ENCODE results near the gene IGF2R. TPM values are rescaled to one million over a fixed set of nuclear protein-coding genes. Genes with fewer than 3 reads are reported as not detected.

The IGF2R gene
- polyA plus RNA-seq, 1 donor (not counting 4 experiments of a cell fraction or from before 2014, with no cell fraction given): 40.9 TPM

DNA sequence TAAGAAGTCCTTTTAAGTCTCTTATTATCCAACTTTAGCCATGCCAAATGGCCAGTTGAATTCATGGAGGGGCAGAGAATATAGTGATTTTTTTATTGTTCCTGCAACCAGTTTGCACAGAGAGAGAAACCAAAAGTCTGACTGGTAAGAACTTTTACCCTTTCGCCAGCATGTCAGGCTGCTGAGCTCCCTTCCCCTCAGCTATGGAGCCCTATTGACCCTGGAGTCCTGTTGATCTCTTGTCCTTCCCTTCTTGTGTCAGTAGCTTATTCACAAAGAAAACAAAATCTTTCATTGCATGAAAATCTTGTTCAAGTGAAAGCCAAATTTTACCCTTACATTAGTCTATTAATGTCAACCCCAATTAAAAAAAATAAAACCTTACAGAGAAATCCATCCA, 151.2 kb downstream of the IGF2R start:
- Histone ChIP-seq H3K79me2 (ENCODE audit: control insufficient read depth, insufficient read depth, low read length) (no peaks in the 10 kb centered on the region), H3K9me3 (ENCODE audit: control insufficient read depth, low read depth, low read length) (no peaks in the 10 kb centered on the region), H2AFZ (ENCODE audit: control insufficient read depth, low read length) (no peak overlapping the region), H3K4me3 (ENCODE audit: control insufficient read depth in 2 of 3, extremely low read depth in 1 of 3, insufficient read depth in 2 of 3, low read depth in 1 of 3, low read length in 3 of 3) (no peak overlapping the region), H3K4me2 (ENCODE audit: control insufficient read depth, extremely low read depth, insufficient read depth, low read depth, low read length) (no peak overlapping the region), H3K27me3 (ENCODE audit: control insufficient read depth, extremely low read depth, insufficient read depth, low read length) (no peaks in the 10 kb centered on the region), H3K27ac (ENCODE audit: control insufficient read depth, insufficient read depth, low read length) (no peak overlapping the region), H4K20me1 (ENCODE audit: control insufficient read depth, extremely low read depth, insufficient read depth, low read length) (no peaks in the 10 kb centered on the region), H3K9me1 (ENCODE audit: control insufficient read depth, extremely low read depth, insufficient read depth, low read length) (no peaks in the 10 kb centered on the region), H3K9ac (ENCODE audit: control insufficient read depth, extremely low read depth, insufficient read depth, low read length) (no peak overlapping the region), H3K4me1 (ENCODE audit: control insufficient read depth, extremely low read depth, insufficient read depth, low read length) (no peaks in the 10 kb centered on the region), H3K36me3 (ENCODE audit: control insufficient read depth in 2 of 2, extremely low read depth in 1 of 2, insufficient read depth in 2 of 2, low read length in 2 of 2) (peaks cover 0 to 16% of the 10 kb centered on the region in 2 experiments)
- dilution Hi-C loops (cut with MboI; ENCODE audit: extremely low pct_ligation_motif_present, low sequenced_read_pairs): no loop called here
- TF ChIP-seq, protein P1, sequence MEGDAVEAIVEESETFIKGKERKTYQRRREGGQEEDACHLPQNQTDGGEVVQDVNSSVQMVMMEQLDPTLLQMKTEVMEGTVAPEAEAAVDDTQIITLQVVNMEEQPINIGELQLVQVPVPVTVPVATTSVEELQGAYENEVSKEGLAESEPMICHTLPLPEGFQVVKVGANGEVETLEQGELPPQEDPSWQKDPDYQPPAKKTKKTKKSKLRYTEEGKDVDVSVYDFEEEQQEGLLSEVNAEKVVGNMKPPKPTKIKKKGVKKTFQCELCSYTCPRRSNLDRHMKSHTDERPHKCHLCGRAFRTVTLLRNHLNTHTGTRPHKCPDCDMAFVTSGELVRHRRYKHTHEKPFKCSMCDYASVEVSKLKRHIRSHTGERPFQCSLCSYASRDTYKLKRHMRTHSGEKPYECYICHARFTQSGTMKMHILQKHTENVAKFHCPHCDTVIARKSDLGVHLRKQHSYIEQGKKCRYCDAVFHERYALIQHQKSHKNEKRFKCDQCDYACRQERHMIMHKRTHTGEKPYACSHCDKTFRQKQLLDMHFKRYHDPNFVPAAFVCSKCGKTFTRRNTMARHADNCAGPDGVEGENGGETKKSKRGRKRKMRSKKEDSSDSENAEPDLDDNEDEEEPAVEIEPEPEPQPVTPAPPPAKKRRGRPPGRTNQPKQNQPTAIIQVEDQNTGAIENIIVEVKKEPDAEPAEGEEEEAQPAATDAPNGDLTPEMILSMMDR (optimal IDR thresholded peaks at IDR 0.05 in 1 of 3, IDR thresholded peaks at IDR 0.05 in 1 of 3, conservative IDR thresholded peaks at IDR 0.05 in 1 of 3; ENCODE audit: extremely low read depth in 1 of 3, insufficient read depth in 2 of 3, low read length in 3 of 3): no peak
- no peak for TF ChIP-seq EZH2 (IDR thresholded peaks at IDR 0.05; ENCODE audit: low read length)
- DNase-seq (ENCODE audit: low read depth, low spot score) (no peak), FAIRE-seq (no peak)

DNA sequence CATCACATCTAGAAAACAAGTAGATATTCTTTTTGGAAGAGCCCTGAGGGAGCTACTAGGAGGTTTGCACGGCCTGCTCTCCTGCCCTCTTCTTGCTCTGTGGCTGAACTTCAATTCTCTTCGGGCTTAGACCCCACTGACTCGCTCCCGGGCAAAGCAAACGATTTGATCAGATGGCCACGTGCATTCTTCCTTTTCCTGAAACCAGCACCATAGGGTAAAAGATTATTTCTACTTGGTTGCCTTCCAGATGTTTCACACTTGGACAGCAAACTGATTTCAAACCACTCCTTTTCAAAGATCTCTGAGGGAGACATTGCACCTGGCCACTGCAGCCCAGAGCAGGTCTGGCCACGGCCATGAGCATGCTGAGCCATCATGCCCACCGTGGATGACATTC, 152.7 kb downstream of the IGF2R start, which contains the start of gene SLC22A1:
SLC22A1 (plus strand) TSS at position 258 of the 400 bp plus-strand sequence; CDS start at position 379, 121 bp downstream.
- H3K9me3 ChIP-seq (ENCODE audit: control insufficient read depth, low read depth, low read length): no peaks in the 10 kb centered on the region

More for the DNA sequence above, 152.7 kb downstream of the IGF2R start, which contains the start of gene SLC22A1:
- no peak for DNase-seq (ENCODE audit: low read depth, low spot score)
- dilution Hi-C loops (cut with MboI; ENCODE audit: extremely low pct_ligation_motif_present, low sequenced_read_pairs): no loop called here
- Histone ChIP-seq H3K79me2 (ENCODE audit: control insufficient read depth, insufficient read depth, low read length) (no peaks in the 10 kb centered on the region), H4K20me1 (ENCODE audit: control insufficient read depth, extremely low read depth, insufficient read depth, low read length) (no peaks in the 10 kb centered on the region), H3K4me3 (ENCODE audit: control insufficient read depth in 2 of 3, extremely low read depth in 1 of 3, insufficient read depth in 2 of 3, low read depth in 1 of 3, low read length in 3 of 3) (no peak within 1 kb of the TSS), H3K4me2 (ENCODE audit: control insufficient read depth, extremely low read depth, insufficient read depth, low read depth, low read length) (no peak within 1 kb of the TSS), H3K9ac (ENCODE audit: control insufficient read depth, extremely low read depth, insufficient read depth, low read length) (no peak within 1 kb of the TSS), H3K27ac (ENCODE audit: control insufficient read depth, insufficient read depth, low read length) (no peak within 1 kb of the TSS), H3K4me1 (ENCODE audit: control insufficient read depth, extremely low read depth, insufficient read depth, low read length) (no peaks in the 10 kb centered on the region), H3K36me3 (ENCODE audit: control insufficient read depth in 2 of 2, extremely low read depth in 1 of 2, insufficient read depth in 2 of 2, low read length in 2 of 2) (peaks cover 0 to 16% of the 10 kb centered on the region in 2 experiments), H3K27me3 (ENCODE audit: control insufficient read depth, extremely low read depth, insufficient read depth, low read length) (no peaks in the 10 kb centered on the region), H2AFZ (ENCODE audit: control insufficient read depth, low read length) (no peak within 1 kb of the TSS), H3K9me1 (ENCODE audit: control insufficient read depth, extremely low read depth, insufficient read depth, low read length) (no peaks in the 10 kb centered on the region)
- no peak for FAIRE-seq
- TF ChIP-seq, protein P1 (optimal IDR thresholded peaks at IDR 0.05 in 1 of 3, IDR thresholded peaks at IDR 0.05 in 1 of 3, conservative IDR thresholded peaks at IDR 0.05 in 1 of 3; ENCODE audit: extremely low read depth in 1 of 3, insufficient read depth in 2 of 3, low read length in 3 of 3): no peak
- TF ChIP-seq EZH2 (IDR thresholded peaks at IDR 0.05; ENCODE audit: low read length): no peak

Measured in keratinocyte (primary cell).